ENCODE results near the gene NCKAP5L. TPM values are rescaled to one million over a fixed set of nuclear protein-coding genes. Genes with fewer than 3 reads are reported as not detected.

NCKAP5L gene
- total RNA-seq, 1 donor from 2014 or later = 38.2 TPM

GRCh38 chr12:49764126-49764525 lies 64.1 kb downstream of the NCKAP5L start:
- intact Hi-C loops (cut with DNase I) = no loop called here
- ATAC-seq (no peak), DNase-seq (ENCODE audit: low spot score) (no peak)

- DNase-seq (ENCODE audit: low spot score) (peak; percentile 86), ATAC-seq (peak; percentile 77)
- intact Hi-C loops (cut with DNase I) = no loop called here
Measured at GRCh38 chr12:49763006-49763591, 65.1 kb downstream of the NCKAP5L start.

- DNase-seq (ENCODE audit: low spot score) (no peak), ATAC-seq (peak; percentile 13)
- intact Hi-C loops (cut with DNase I) = no loop called here
Measured at GRCh38 chr12:49762468-49762847, 65.8 kb downstream of the NCKAP5L start.

GRCh38 chr12:49761677-49762467 lies 66.3 kb downstream of the NCKAP5L start:
- ATAC-seq = no peak
- intact Hi-C loops (cut with DNase I) = no loop called here

GRCh38 chr12:49750996-49751393 lies 77.2 kb downstream of the NCKAP5L start:
- ATAC-seq (no peak), DNase-seq (ENCODE audit: low spot score) (no peak)
- intact Hi-C loops (cut with DNase I) = no loop called here

More at GRCh38 chr12:49761677-49762467, 66.3 kb downstream of the NCKAP5L start:
- no peak for DNase-seq (ENCODE audit: low spot score)

- ATAC-seq = no peak
- DNase-seq (ENCODE audit: low spot score) = no peak
- intact Hi-C loops (cut with DNase I) = no loop called here
Measured at GRCh38 chr12:49750027-49750995, 77.9 kb downstream of the NCKAP5L start.

- intact Hi-C loops (cut with DNase I) = no loop called here
- ATAC-seq (no peak), DNase-seq (ENCODE audit: low spot score) (no peak)
Measured at GRCh38 chr12:49748800-49749199, 79.4 kb downstream of the NCKAP5L start.

- no peak for ATAC-seq
- DNase-seq (ENCODE audit: low spot score) = no peak
- intact Hi-C loops (cut with DNase I) = no loop called here
Measured at GRCh38 chr12:49748306-49748705, 79.9 kb downstream of the NCKAP5L start.

- intact Hi-C loops (cut with DNase I) = no loop called here
- no peak for DNase-seq (ENCODE audit: low spot score)
Measured at GRCh38 chr12:49744363-49744885, 83.8 kb downstream of the NCKAP5L start.

GRCh38 chr12:49741882-49742620 lies 86.2 kb downstream of the NCKAP5L start:
- intact Hi-C loops (cut with DNase I) = no loop called here
- ATAC-seq (peak; percentile 80), DNase-seq (ENCODE audit: low spot score) (peak; percentile 85)

More at GRCh38 chr12:49744363-49744885, 83.8 kb downstream of the NCKAP5L start:
- ATAC-seq = no peak

Other genes with a start within 250 kb of the NCKAP5L start
- gene FAM186B, start 222.8 kb downstream of the NCKAP5L start, total RNA-seq = 0.36 TPM
- gene PRPF40B, start 204.9 kb downstream of the NCKAP5L start, total RNA-seq = 37.9 TPM
- 64.8 TPM for gene FMNL3, start 121.0 kb downstream of the NCKAP5L start, total RNA-seq
- gene TMBIM6, start 86.9 kb downstream of the NCKAP5L start, total RNA-seq = 396 TPM
- 3.9 TPM for gene BCDIN3D, start 14.7 kb upstream of the NCKAP5L start, total RNA-seq
- 107 TPM for gene FAIM2, start 75.5 kb upstream of the NCKAP5L start, total RNA-seq
- not detected for gene AQP2, start 122.3 kb upstream of the NCKAP5L start, total RNA-seq
- 0.71 TPM for gene AQP5, start 133.5 kb upstream of the NCKAP5L start, total RNA-seq
- 0.27 TPM for gene AQP6, start 144.5 kb upstream of the NCKAP5L start, total RNA-seq
- 15.0 TPM for gene RACGAP1, start 197.1 kb upstream of the NCKAP5L start, total RNA-seq
- 5.5 TPM for gene ASIC1, start 229.2 kb upstream of the NCKAP5L start, total RNA-seq

Measured in sciatic nerve (tissue), 2 donors.